K562 (cell line): Measurements from ENCODE around the gene DNASE1L3. TPM values are rescaled to one million over a fixed set of nuclear protein-coding genes. Genes with fewer than 3 reads are reported as not detected.

Experiments
- ATAC-seq: fragments of 200-7000 bp; cut with Tn5 transposase; 3 replicates; pipeline ENCODE4 v1.9.1; 2020; ENCODE audit warnings: moderate library complexity
- BruUV-seq: library from RNA; stranded (reverse); fragments of 400-500 nt; replicated peaks from 2 replicates; lab custom pipeline; 2021; lab: Mats Ljungman, UMichigan
- CTCF ChIA-PET: fragments of 300-600 bp; formaldehyde crosslinking; extraction: SDS; loops from one replicate; lab custom pipeline; 2021; ENCODE audit warnings: low intra/inter-chr PET ratio; lab: Yijun Ruan, JAX
- POLR2A ChIA-PET: fragments of 300-600, 350-650 bp; sonication (Branson Sonifier 250); formaldehyde crosslinking; extraction: SDS; loops from one replicate; lab custom pipeline; 2021; ENCODE audit warnings: antibody characterized with exemption, inconsistent platforms; lab: Yijun Ruan, JAX
- DNase-seq, 4 experiments: peaks; one replicate each; pipeline versions ENCODE4 v3.0.0 to v3.0.0-alpha.2; 2011 to 2018; ENCODE audit warnings: low spot score in 3 of 4, mixed read lengths in 3 of 4; ENCODE audit errors: extremely low read depth in 1 of 4
- FAIRE-seq: peaks from 2 replicates; lab custom pipeline; 2011; peaks lifted over from hg19 to GRCh38; lab: Jason Lieb, UNC
- H2AFZ ChIP-seq: 2 replicates; pipeline ENCODE4 v1.6.0; 2011; ENCODE audit warnings: low read depth, low read length, control low read depth, inconsistent platforms
- H3K27ac ChIP-seq: fragments of 200-600 bp; 3 replicates; pipeline ENCODE4 v1.8.0; 2011; ENCODE audit warnings: low read depth, mild to moderate bottlenecking, control low read depth, inconsistent platforms, low read length, moderate library complexity, mixed read lengths; ENCODE audit errors: extremely low read depth
- H3K27me3 ChIP-seq, 2 experiments: fragments of 300-600 bp in 1 of 2; 2 replicates in 1 of 2; 3 replicates in 1 of 2; pipeline versions ENCODE4 v1.6.0 to v1.8.0; 2011; ENCODE audit warnings: inconsistent platforms in 2 of 2, low read length in 2 of 2, mild to moderate bottlenecking in 1 of 2, mixed read lengths in 1 of 2, moderate library complexity in 1 of 2; ENCODE audit not compliant: control insufficient read depth in 2 of 2, insufficient read depth in 2 of 2
- H3K36me3 ChIP-seq: fragments of 300-600 bp; 3 replicates; pipeline ENCODE4 v1.8.0; 2011; ENCODE audit warnings: mild to moderate bottlenecking, low read length, inconsistent platforms; ENCODE audit not compliant: control insufficient read depth, insufficient read depth
- H3K4me1 ChIP-seq, 2 experiments: fragments of 200-600 bp in 1 of 2; replicated peaks in 1 of 2; 2 replicates in 1 of 2; 3 replicates in 1 of 2; pipeline versions ENCODE4 v1.5.1 to v1.8.0; 2011; ENCODE audit warnings: inconsistent platforms in 2 of 2, low read length in 2 of 2, mild to moderate bottlenecking in 1 of 2, mixed read lengths in 1 of 2, moderate library complexity in 1 of 2; ENCODE audit not compliant: control insufficient read depth in 2 of 2, insufficient read depth in 2 of 2
- H3K4me2 ChIP-seq: 2 replicates; pipeline ENCODE4 v1.6.1; 2011; ENCODE audit warnings: low read length, control low read depth, inconsistent platforms, mixed read lengths; ENCODE audit not compliant: insufficient read depth
- H3K4me3 ChIP-seq: fragments of 200-600 bp; sonication (generic), shearing (Covaris generic); 2 replicates; pipeline ENCODE4 v1.5.1; 2016; ENCODE audit warnings: control low read depth, inconsistent platforms
- H3K79me2 ChIP-seq: fragments of 200-600 bp; 3 replicates; pipeline ENCODE4 v1.8.0; 2011; ENCODE audit warnings: low read length, inconsistent platforms; ENCODE audit not compliant: control insufficient read depth, insufficient read depth
- H3K9ac ChIP-seq, 2 experiments: 2 replicates each; pipeline versions ENCODE4 v1.6.0 to v1.6.1; 2011; ENCODE audit warnings: low read depth in 2 of 2, low read length in 2 of 2, control low read depth in 1 of 2, inconsistent platforms in 1 of 2, mild to moderate bottlenecking in 1 of 2, mixed read lengths in 1 of 2; ENCODE audit not compliant: insufficient read depth in 1 of 2
- H3K9me1 ChIP-seq: one replicate; pipeline ENCODE4 v1.6.0; 2011; ENCODE audit warnings: inconsistent platforms, mild to moderate bottlenecking, low read length, moderate library complexity; ENCODE audit not compliant: control insufficient read depth, insufficient read depth
- H3K9me3 ChIP-seq: replicated peaks from 2 replicates; pipeline ENCODE4 v1.5.1; 2011; ENCODE audit warnings: low read depth, low read length, inconsistent platforms; ENCODE audit not compliant: control insufficient read depth, insufficient read depth
- H4K20me1 ChIP-seq: replicated peaks from 2 replicates; pipeline ENCODE4 v1.6.1; 2011; ENCODE audit warnings: low read length, inconsistent platforms, mixed read lengths; ENCODE audit not compliant: control insufficient read depth, insufficient read depth
- ZFP36 ChIP-seq: fragments of 150-350 bp; IDR thresholded peaks from 2 replicates; pipeline ENCODE4 v1.6.1; 2018; ENCODE audit warnings: low read length, low read depth; ENCODE audit not compliant: partially characterized antibody
- WGBS: fragments of 100-300 bp; shearing (Covaris generic); methylation state at CpG from one replicate; pipeline ENCODE4 v1.1.6; 2016; ENCODE audit warnings: low coverage, mixed read lengths; ENCODE audit not compliant: insufficient coverage; ENCODE audit errors: missing lambda C conversion rate; 5-methylcytosine and 5-hydroxymethylcytosine counted together
- in situ Hi-C: fragments of 300-500 bp; cut with MboI; formaldehyde crosslinking; loops from 4 replicates; pipeline ENCODE4 v1.15.0; 2018; ENCODE audit warnings: inconsistent platforms, mixed read lengths
- intact Hi-C: fragments of 100-400 bp; cut with micrococcal nuclease; formaldehyde crosslinking; loops from 2 replicates; pipeline ENCODE4 v1.14.2; 2022
- polyA plus RNA-seq, 8 experiments: library from polyadenylated mRNA; depleted of rRNA in 4 of 8; stranded (reverse) in 5 of 8; unstranded in 3 of 8; fragments of >200 nt; fragmentation: Nextera tagmentation in 2 of 8; fragmentation: Illumina TruSeq in 1 of 8; extraction: Ambion mirVana in 2 of 8; extraction: Trizol in 1 of 8; gene quantifications; 2 replicates each; pipeline versions ENCODE4 v1.2.1 to v1.2.3, GENCODE V29; 2011 to 2014; ENCODE audit warnings: inconsistent platforms in 1 of 8, missing spikeins in 1 of 8
- total RNA-seq, 7 experiments: library from RNA; depleted of rRNA in 6 of 7; stranded (reverse); fragments of >200 nt in 6 of 7; fragmentation: Illumina TruSeq in 2 of 7; extraction: Trizol in 2 of 7; gene quantifications; 2 replicates each; pipeline versions ENCODE4 v1.2.1 to v1.2.3, GENCODE V29; 2011 to 2021; ENCODE audit warnings: low replicate concordance in 1 of 7
- TF ChIP-seq, protein P1 (sequence below), 2 experiments: fragments of 150-350 bp in 1 of 2; IDR thresholded peaks; 2 replicates each; pipeline ENCODE4 v1.6.1; 2012 to 2016; ENCODE audit warnings: low read depth in 2 of 2, low read length in 2 of 2, mild to moderate bottlenecking in 1 of 2, moderate library complexity in 1 of 2

Gene DNASE1L3
- total and polyA plus RNA-seq, 9 of the 15 experiments (the other 6 are each of a cell fraction or from before 2014, with no cell fraction given) = 0.06 TPM; not detected in 8

DNA sequence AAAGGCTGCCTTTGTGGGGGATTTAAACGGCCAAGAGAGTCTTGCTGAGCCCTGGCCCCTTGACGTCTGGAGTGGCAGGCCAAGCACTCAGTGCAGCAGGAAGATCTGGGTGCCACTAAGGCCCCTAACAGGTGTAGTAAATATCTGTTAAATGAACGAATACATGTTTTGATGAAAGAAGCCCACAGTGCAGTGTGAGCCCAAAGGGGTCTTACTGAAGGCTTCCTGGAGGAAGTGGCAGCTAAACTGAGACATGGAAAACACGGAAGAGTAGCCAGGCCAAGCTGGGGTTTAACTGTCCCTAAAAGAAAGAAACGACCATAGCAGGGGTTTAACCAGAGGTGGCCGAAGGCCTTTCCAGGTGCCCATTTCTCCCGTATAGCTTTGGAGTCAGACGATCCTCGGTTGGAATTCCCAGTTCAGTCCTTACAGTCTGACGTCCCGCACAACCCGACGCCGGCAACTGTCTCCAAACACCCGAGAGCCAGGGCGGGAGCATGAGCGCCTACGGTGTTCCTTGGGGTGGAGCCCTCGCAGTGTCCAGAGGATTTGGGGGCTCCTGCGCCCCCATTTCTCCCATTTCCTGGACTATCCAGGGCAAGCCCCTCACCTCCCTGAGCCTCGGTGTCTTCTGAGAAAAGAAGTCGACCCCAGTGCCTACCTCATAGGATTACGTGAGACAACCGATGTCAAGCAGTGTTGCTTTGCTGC, 25.9 kb upstream of the DNASE1L3 start:
- FAIRE-seq (no peak), ATAC-seq (peak; percentile 2; the same call in 2 of the 3 replicates), DNase-seq (peak in 1 of 4 experiments; percentile 13)
- Histone ChIP-seq H3K36me3 (no peaks in the 10 kb centered on the region), H3K4me1 (peaks cover 16 to 25% of the 10 kb centered on the region in 2 experiments; a peak in 4 of 5 replicates), H3K4me2 (peak overlapping the region; percentile 84), H2AFZ (peak overlapping the region; percentile 97), H3K79me2 (no peaks in the 10 kb centered on the region), H3K27me3 (no peaks in the 10 kb centered on the region), H3K9me3 (no peaks in the 10 kb centered on the region), H3K4me3 (peak overlapping the region; percentile 63), H3K9ac (peak overlapping the region; percentile 54 to 90), H3K9me1 (no peaks in the 10 kb centered on the region), H3K27ac (no peak overlapping the region), H4K20me1 (no peaks in the 10 kb centered on the region)
- intact Hi-C loops = loop anchor here (5.0 kb wide), 1 partner anchor 61 kb away; no protein-coding TSS in a partner anchor
- in situ Hi-C loops = no loop called here
- POLR2A ChIA-PET = no interaction called here
- BruUV-seq = TSS peak; percentile 59
- WGBS = 33% methylated on average over 24 of the region's 24 CpGs
- CTCF ChIA-PET = no interaction called here
- peak; percentile 69 for TF ChIP-seq ZFP36
- TF ChIP-seq, protein P1, sequence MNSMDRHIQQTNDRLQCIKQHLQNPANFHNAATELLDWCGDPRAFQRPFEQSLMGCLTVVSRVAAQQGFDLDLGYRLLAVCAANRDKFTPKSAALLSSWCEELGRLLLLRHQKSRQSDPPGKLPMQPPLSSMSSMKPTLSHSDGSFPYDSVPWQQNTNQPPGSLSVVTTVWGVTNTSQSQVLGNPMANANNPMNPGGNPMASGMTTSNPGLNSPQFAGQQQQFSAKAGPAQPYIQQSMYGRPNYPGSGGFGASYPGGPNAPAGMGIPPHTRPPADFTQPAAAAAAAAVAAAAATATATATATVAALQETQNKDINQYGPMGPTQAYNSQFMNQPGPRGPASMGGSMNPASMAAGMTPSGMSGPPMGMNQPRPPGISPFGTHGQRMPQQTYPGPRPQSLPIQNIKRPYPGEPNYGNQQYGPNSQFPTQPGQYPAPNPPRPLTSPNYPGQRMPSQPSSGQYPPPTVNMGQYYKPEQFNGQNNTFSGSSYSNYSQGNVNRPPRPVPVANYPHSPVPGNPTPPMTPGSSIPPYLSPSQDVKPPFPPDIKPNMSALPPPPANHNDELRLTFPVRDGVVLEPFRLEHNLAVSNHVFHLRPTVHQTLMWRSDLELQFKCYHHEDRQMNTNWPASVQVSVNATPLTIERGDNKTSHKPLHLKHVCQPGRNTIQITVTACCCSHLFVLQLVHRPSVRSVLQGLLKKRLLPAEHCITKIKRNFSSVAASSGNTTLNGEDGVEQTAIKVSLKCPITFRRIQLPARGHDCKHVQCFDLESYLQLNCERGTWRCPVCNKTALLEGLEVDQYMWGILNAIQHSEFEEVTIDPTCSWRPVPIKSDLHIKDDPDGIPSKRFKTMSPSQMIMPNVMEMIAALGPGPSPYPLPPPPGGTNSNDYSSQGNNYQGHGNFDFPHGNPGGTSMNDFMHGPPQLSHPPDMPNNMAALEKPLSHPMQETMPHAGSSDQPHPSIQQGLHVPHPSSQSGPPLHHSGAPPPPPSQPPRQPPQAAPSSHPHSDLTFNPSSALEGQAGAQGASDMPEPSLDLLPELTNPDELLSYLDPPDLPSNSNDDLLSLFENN (IDR thresholded peaks at IDR 0.05; ENCODE audit: low read depth in 2 of 2, low read length in 2 of 2) = no peak
